Stimulated activated CD8-positive, alpha-beta memory T cell treated with anti-CD3 and anti-CD28 coated beads, Interleukin-15, amount 100 ng/mL, for 4 hours (primary cell): ENCODE results near the gene LPXN.
"Not testable (repeated sequence)": the region's sequence is repeated elsewhere in the genome, so short reads cannot be mapped to it uniquely, and the experiment has no call there.

Source experiments
- DNase-seq, 2 donors: peaks; one replicate each; pipeline ENCODE4 v3.0.0-alpha.2; 2020; ENCODE audit warnings: low read depth in 2 of 2

LPXN gene

DNA sequence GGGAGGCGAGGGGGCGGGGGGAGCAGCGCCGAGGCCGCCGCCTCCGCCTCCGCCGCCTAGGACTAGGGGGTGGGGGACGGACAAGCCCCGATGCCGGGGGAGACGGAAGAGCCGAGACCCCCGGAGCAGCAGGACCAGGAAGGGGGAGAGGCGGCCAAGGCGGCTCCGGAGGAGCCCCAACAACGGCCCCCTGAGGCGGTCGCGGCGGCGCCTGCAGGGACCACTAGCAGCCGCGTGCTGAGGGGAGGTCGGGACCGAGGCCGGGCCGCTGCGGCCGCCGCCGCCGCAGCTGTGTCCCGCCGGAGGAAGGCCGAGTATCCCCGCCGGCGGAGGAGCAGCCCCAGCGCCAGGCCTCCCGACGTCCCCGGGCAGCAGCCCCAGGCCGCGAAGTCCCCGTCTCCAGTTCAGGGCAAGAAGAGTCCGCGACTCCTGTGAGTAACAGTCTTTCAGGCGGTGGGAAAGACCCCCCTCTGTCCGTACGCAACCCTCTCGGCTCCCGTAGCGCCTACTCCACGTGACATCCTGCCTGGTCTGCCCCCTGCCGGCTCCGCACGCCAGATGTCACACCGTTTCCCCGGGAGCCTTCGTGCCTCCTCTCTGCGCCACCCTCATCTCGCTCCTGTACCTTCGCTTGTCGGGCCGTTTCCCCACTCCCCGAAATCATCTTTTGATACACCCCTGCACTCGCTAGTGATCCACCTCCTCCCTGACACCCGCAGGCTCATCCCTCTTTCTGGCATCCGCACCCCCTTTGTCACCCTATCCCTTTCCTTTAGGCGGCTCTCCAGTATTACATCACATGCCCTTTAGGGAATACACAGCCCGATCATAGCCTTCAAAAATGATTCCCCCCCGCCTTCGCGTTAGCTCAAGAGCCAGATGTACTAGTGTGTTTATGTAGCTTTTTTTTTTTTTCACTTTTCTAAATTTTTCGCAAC, 3.8 kb upstream of the LPXN start:
- DNase-seq = peak; percentile 87 to 88

DNA sequence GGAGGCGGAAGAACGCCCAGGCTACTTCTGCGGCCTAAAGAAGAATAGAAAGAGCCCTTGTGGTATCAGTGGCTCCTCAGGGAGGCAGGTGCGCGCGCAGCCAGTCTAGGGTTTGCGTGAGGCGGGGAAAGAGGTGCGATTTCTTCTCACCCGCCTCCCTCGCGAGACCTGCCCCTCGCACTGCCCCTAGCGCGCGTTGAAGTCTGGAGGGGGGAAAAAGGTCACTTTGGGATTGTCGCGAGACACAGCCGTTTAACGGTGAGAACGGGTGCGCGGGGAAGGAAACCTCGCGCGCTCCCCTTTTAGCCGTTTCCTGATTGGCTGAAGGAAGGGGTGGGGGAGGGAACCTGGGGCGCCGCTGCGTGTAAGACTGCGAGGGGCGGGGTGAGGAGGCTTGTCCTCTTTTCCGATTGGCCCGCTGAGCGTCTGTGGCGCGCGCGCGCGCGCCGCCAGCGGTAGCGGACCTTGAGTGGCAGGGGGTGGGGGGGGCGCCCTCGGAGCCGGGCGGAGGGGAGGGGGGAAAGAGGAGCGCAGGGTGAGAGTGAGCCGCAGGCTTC, 3.1 kb upstream of the LPXN start, which contains the start of gene ZFP91:
Gene ZFP91 (plus strand): TSS at position 429 of the 557 bp plus-strand sequence. CDS start 219 bp downstream, outside the sequence.
- DNase-seq = peak; percentile 94 to 96

DNA sequence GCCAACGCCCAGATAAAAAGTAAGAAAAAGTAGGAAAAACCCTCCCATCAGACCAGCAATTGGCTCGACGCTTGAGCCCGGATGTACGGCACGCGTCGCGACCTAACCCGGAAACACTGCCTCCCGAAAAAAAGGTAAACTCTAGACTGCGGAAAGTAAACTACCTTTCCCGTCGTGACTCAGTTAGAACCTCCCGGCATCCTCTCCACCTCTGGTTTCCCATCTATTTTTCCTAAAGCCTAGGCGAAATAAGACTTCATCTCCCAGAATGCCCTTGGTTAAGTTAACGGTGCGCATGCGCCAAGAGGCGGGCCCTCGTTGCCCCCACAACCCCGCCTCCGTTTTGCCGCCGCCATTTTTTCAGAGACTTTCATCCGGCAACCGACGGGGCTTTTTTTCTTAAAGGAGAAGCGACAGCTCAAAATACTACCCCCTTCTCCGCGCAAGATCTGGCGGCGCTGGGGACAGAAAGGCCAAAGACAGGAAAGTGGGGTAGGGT, 2.5 kb upstream of the LPXN start:
- DNase-seq = peak; percentile 83 to 86

DNA sequence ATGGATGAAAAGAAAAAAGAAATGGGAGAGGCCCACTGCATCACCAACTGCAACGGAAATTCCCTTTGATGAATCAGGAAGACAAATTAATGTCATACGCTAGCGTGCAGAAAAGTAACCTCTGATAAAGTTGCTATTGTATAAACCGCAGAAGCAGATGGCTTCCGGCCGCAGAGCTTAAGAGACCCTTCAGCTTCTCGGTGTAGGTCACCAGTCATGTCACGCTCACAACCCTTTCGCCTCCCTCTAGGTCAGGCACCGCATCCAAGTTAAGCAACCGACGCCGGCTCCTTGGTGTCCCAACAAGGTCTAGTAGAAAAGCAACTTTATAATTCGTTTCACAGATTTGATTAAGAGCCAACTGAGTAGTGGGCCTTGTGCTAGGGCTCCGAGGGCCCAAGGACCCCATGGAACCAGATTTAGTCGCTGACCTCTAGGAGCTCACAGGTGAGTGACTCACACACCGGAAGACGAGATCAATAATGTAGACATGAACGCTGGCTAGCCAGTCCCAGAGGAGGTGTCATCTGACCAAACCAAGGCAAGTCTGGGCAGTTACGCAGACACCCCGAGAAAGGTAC, 2.0 kb upstream of the LPXN start:
- DNase-seq = peak; percentile 56 to 69

DNA sequence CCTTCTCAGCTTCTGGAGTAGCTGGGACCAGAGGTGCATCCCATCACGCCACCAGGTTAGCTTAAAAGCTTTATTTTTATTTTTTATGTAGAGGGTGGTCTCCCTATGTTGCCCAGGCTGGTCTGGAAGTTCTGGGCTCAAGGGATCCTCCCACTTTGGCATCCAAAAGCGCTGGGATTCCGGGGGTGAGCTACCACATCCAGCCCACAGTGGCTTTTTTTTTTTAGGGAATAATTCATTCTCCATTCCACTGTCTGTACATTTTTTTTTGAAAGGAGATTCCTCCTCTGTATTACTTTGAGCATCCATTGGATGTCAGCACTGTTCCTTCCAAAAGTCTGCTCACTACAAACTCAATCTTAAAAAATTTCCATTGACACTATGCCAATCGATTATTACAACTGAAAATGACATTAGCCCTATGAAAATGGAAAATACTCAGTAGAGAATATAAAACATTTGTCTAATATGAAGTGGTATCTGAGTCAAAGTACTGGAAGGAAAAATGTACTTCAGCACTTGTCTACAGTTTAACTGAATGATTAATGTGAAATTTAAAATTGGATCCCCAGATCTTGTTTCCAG, 1.3 kb upstream of the LPXN start:
- DNase-seq = no peak

DNA sequence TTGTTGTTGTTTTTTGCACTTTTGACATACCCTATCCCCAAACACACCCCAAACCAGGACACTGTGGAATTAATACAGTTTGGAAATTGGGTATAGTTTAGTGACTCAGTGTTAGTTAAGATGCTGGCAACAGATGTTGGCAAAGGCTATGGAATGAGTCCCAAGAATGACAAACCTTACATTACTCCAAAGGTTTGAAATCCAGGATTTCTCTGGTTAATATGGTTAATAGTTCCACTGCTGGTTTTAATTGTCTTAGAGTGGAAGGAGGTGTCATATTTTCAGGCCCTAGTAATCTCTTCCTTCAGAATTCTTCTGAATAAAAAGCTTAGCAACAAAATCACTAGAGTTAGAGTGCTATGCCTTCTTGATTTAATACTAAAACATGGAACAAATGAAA, 775 bp downstream of the LPXN start:
- DNase-seq = no peak

DNA sequence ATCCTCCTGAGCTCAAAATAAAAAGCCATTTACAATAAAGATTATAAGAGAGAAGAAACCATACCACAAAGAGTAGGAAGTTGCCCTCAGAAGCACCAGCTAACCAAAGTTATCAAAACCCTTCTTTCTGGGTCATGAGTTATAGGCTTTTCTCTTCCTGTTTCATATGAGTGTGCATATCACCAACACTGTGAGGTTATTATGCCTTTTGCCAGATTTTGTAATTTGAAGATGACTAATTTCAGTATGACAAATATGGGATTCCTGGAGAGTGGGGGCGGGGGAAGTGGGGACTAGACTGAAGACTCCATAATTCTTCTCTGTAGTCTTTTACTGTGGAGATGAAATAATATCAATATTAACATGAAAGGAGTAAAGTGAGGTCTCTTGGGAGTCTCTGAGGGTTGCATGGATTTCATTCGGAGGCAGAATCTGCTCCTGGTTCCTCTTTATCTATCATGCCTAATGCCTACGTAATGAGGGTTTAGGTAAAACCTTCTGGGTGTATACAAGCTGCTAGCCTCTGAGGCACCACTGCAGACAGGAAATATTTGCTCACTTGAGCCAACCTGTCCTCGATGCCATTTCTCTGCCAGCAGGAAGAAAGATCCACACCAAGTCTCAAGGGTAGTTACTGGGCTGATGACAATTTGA, 2.1 kb downstream of the LPXN start:
- DNase-seq = peak; percentile 21 to 49

DNA sequence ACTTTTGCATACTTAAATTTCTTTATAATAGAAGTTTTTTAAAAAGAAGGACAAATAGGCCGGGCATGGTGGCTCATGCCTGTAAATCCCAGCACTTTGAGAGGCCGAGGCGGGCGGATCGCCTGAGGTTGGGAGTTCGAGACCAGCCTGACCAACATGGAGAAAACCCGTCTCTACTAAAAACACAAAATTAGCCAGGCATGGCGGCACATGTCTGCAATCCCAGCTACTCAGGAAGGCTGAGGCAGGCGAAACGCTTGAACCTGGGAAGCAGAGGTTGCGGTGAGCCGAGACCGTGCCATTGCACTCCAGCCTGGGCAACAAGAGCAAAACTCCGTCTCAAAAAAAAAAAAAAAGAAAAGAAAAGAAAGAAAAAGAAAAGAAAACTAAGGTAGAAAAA, 2.8 kb downstream of the LPXN start:
- not testable (repeated sequence) for DNase-seq

DNA sequence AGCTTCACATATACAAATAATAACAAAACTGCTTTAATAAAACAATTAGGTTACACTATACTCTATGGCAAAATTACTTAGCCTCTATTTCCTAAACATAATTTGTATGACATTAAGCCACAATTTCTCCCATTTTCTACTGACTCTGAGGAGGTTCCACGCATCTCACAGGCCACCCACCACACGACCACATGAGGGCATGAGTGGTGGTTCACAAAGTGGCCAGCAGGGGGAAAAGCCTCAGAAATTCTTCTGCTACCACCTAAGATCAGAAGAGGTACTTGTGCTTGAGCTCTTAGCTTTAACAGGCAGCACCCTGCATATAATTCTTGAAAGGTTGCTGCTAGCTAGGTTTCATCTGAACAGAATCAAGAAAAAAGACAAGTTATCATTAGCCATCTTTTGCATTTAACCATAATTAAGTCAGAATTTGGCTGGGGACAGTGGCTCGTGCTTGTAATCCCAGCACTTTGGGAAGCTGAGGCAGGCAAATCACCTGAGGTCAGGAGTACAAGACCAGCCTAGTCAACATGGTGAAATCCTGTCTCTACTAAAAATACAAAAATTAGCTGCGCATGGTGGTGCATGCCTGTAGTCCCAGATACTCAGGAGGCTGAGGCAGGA, 7.7 kb downstream of the LPXN start:
- peak; percentile 46 to 55 for DNase-seq

DNA sequence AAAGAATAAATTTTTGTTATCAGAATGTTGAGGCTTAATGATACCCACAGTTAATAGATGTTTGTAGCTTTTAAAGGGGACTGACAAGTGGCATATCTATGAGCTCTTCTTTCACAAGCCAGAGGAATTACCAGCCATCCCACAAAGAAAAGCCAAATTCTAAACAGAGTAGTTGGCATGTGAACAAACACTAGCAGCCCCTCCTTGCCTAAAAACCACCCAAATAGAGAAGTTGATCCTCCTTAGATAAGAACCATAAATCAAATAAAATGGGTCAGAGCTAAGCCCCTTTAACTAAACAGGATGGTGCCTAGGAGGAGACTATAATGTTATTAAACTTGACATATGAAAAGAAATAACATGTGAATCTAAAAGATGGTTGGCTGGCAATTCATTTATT, 11.4 kb downstream of the LPXN start:
- DNase-seq = no peak

DNA sequence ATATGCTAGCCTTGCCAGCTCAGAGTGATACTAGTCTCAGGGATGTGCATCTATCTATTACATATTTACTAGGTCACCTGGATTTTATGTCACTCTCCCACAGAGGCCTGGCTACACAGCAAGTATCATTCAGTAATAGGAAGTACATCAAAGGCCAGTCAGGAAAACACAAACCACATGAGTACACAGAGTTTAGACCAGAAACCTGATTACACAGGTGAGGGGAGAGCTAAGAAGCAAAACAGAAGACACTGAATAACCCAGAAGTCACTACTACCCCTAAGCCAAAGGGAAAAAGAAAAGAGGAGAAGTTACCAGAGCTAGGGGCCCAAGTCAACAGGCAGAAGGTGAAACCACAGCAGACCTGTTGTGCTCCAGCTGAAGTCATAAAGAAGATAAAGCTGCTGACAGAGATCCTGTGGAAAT, 13.3 kb downstream of the LPXN start:
- DNase-seq = no peak

DNA sequence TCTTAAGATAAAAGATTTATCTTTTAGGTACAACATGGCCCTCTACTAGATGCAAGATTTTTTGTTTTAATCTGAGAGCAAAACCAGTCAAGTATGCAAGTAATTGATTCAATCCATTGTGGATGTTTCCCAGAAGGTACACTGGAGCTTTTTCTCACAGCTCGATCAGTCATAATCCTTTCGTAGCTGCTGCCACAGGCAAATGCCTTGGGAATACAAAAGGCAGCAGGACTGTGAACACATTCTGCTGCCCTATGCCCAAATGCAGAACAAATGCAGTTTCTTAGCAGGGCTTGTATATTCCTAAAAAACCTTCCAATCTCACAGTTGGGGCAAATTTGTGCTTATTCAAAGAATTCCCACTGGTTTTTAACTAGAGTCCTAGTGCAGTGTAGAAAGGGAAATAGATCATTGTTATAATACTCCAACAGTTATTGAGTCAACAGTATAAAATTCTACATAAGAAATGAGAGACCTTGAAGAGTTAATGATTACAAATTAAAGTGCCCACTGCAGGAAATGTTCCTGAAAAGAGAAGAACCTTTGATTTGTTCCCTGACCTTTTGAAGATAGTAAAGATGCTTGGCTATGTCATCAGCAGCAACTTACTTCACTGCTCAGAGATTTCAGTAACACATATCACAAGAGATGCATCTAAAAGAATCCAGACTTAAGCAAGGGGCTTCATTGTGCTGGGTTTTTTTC, 14.1 kb downstream of the LPXN start:
- no peak for DNase-seq

DNA sequence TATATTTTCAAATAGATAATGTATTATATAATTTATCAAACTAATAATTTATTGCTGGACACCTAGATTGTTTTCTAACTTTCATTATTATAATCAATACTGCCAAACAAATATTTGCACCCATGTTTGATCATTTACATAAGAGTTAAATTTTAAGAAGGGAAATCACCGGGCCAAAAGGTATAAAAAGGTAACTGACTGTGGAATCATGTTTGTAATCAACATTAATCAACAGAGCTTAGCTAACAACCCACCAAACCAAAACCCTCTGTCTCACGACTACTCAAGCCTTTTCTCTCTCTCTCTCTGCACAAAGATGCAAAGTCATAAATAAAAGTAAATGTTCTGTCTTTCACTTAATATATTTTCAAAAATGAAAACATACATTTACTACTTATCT, 14.8 kb downstream of the LPXN start:
- DNase-seq = no peak

DNA sequence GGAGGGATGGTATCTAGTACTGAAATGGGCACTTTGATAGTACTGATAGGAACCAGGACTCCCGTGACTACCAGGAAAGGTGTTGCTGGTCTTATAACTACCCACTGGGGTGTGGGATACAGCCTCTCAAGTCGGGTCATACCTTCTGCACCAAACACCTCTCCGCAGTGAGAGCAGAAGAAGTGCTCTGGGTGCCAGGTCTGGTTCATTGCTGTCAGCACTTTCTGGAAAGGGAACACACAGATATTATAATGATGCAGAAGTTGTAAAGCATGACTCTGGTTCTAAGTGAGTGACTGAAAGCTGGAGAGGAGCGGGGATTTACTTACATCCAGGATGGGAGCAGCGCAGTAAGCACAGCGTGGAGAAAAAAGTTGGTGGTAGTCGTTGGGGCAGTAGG, 26.0 kb downstream of the LPXN start:
- no peak for DNase-seq

DNA sequence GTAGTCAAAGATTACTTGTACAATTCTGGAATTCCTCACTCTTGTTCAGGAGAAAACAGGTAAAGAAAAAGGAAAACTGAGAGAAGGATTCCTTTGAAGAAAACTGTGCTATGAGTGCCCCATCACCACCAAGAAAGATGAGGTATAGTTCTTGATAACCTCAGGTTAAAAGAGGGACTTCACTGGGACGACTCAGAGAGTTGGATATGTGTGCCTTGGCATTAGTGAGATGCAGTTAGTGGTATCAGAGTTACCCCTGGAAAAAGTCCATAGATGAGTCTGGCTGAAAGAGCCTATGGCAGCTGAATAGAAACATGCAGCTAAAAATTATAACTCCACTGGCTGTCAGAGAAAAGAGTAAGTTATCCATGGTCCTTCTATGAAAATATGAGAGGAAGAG, 28.8 kb downstream of the LPXN start:
- no peak for DNase-seq

DNA sequence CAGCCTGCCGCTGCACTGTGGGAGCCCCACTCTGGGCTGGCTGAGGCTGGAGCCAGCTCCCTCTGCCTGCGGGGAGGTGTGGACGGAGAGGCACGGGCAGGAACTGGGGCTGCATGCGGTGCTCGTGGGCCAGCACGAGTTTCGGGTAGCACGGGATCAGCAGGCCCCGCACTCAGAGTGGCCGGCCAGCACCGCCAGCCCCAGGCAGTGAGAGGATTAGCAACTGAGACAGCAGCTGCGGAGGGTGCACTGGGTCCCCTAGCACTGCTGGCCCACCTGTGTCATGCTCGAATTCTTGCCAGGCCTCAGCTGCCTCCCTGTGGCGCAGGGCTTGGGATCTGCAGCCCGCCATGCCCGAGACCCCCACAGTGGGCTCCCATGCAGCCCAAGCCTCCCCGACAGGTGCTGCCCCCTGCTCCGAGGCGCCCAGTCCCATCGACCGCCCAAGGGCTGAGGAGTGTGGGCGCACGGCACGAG, 43.8 kb downstream of the LPXN start:
- no peak for DNase-seq

DNA sequence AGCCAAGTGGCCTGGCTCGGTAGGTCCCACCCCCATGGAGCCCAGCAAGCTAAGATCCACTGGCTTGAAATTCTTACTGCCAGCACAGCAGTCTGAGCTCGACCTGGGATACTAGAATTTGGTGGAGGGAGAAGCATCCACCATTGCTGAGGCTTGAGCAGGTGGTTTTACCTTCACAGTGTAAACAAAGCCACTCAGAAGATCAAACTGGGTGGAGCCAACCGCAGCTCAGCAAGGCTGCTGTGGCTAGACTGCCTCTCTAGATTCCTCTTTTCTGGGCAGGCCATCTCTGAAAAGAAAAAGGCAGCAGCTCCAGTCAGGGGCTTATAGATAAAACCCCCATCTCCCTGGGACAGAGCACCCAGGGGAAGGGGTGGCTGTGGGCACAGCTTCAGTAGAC, 45.4 kb downstream of the LPXN start:
- DNase-seq = no peak

DNA sequence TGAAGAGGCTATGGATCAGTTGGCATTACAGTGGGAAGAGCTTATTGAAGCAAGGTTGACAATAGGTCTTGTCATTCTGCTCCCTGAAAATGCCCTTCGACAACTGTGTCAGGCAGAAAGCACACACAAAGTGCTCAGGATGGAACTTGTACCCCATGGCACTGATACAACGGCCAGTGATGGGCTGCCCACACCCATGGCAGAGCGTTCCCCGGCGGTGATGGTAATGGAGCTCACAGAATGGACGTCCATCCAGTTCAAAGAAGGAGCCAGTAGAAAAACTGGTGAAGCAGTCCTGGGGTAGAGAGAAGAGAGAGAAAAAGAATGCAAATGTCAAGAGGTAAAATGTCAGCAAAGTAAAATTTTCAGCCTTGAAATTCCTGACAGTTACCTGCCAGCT, 48.2 kb downstream of the LPXN start:
- DNase-seq = no peak

DNA sequence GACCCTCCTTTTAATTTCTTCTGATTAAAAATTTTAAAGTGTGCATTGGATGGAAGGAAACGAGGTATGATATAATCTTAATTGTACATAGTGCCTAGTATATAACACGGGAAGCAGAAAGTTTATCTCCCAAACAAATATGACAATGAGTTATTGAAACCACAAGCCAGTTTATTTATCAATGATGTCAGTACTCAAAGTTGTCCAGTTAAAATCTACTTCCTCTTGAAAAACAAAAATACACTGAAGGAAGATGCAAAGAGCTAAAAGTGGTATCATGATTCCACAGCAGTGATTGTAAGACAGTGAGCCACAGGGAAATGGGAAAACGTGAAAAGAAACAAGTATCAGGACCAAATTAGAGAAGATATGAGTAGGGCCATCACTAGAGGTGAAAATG, 48.9 kb downstream of the LPXN start:
- no peak for DNase-seq

DNA sequence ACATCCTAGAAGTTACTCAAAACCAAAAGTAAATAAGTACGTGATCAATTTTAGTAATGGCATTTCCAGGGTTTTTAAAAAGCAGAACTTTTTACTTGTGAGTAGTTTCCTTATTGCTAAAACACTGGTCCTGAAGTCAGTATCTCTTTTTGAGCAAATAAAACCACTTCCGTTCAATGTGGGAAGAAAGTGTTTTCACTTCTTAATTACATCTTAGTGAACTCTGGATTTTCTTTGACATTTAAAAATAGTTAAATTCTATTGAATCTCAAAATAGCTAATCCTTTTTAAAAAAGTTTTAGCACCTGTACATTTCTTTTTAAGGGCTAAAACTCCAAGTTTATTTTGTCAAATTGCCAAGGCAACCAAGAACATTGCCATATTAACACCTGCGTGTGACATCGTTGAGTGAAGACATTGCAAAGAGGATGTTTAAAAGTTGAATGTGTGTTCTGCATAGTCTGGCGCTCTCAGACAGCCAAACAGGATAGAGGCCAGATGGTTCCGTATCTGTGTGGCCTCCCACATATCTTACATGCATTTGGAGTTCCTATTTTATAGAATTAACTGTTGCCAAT, 50.5 kb downstream of the LPXN start:
- DNase-seq = no peak
